GM13976 (cell line): ENCODE results near the gene CNOT1.

Experiments used
- DNase-seq: peaks from one replicate; pipeline ENCODE4 v3.0.0; 2012; ENCODE audit warnings: low spot score
- CTCF ChIP-seq: IDR thresholded peaks from 2 replicates; pipeline ENCODE4 v1.5.1; 2012; ENCODE audit warnings: borderline replicate concordance, mild to moderate bottlenecking; ENCODE audit not compliant: insufficient read depth; ENCODE audit errors: extremely low read depth, missing control alignments, control extremely low read depth
- in situ Hi-C: fragments of 300-500 bp; cut with MboI; formaldehyde crosslinking; loops from one replicate; pipeline ENCODE4 v1.12.0; 2022; ENCODE audit warnings: low sequenced_read_pairs, mixed read lengths, inconsistent platforms; ENCODE audit not compliant: unreplicated experiment

Gene CNOT1

DNA sequence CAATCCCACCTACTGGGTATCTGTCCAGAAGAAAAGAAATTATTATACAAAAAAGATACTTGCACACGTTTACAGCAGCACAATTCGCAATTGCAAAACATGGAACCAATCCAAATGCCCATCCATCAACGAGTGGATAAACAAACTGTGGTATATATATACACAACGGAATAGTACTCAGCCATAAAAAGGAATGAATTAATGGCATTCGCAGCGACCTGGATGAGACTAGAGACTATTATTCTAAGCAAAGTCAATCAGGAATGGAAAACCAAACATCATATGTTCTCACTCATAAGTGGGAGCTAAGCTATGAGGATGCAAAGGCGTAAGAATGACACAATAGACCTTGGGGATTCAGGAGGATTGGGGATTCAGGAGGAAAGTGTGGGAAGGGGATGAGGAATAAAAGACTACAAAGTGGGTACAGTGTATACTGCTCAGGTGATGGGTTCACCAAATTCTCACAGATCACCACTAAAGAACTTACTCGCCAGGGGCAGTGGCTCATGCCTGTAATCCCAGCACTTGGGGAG lies 21.0 kb downstream of the CNOT1 start:
- no peak for TF ChIP-seq CTCF
- in situ Hi-C loops: no loop called here
- DNase-seq: no peak

GRCh38 chr16:58605562-58605961 lies 24.1 kb downstream of the CNOT1 start:
- in situ Hi-C loops: no loop called here
- no peak for DNase-seq
- TF ChIP-seq CTCF: no peak

- DNase-seq: no peak
Observed at GRCh38 chr16:58591083-58591482, 38.5 kb downstream of the CNOT1 start.

GRCh38 chr16:58589326-58589905 lies 40.2 kb downstream of the CNOT1 start:
- no peak for DNase-seq
- in situ Hi-C loops: no loop called here
- TF ChIP-seq CTCF: no peak

More at GRCh38 chr16:58591083-58591482, 38.5 kb downstream of the CNOT1 start:
- TF ChIP-seq CTCF: no peak
- in situ Hi-C loops: no loop called here

GRCh38 chr16:58588406-58588805 lies 41.2 kb downstream of the CNOT1 start:
- no peak for DNase-seq
- no peak for TF ChIP-seq CTCF
- in situ Hi-C loops: no loop called here

GRCh38 chr16:58586340-58587030 lies 43.1 kb downstream of the CNOT1 start:
- DNase-seq: no peak
- in situ Hi-C loops: no loop called here
- no peak for TF ChIP-seq CTCF
